Epithelial cell of proximal tubule (primary cell): ENCODE data around the gene RPUSD4. TPM values are rescaled to one million over a fixed set of nuclear protein-coding genes. Genes with fewer than 3 reads are reported as not detected.

ENCODE experiments used
- DNase-seq: peaks from one replicate; pipeline ENCODE4 v3.0.0-alpha.2; 2011; ENCODE audit warnings: low read depth
- H3K4me3 ChIP-seq: 2 replicates; pipeline ENCODE4 v1.5.1; 2011; ENCODE audit warnings: low read depth, mild to moderate bottlenecking, low read length
- total RNA-seq: library from RNA; depleted of rRNA; stranded (reverse); fragments of >200 nt; gene quantifications from 2 replicates; pipeline ENCODE4 v1.2.3, GENCODE V29; 2015
- TF ChIP-seq, protein P1 (sequence below): conservative IDR thresholded peaks from 2 replicates; pipeline ENCODE4 v1.5.1; 2012; ENCODE audit warnings: low read depth, mild to moderate bottlenecking, low read length

RPUSD4 gene
- total RNA-seq, 1 donor from 2014 or later, result 18.2 TPM

DNA sequence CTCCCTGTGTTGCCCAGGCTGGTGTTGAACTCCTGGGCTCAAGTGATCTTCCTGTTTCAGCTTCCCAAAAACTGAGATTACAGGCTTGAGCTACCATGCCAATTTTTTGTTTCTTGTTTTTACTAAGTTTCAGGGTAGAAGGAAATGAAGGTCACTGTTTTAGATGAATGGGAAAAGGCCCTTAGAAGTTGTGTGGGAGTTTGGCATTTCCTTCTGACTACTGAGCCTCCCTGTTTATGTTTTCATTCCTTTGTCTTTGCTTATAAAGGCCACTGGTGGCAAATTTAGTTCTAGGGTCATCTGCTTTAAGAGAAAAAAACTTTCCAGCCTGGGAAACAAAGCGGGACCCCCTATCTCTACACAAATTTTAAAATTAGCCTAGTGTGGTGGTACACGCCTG is 35.2 kb upstream of the RPUSD4 start:
- TF ChIP-seq, protein P1, sequence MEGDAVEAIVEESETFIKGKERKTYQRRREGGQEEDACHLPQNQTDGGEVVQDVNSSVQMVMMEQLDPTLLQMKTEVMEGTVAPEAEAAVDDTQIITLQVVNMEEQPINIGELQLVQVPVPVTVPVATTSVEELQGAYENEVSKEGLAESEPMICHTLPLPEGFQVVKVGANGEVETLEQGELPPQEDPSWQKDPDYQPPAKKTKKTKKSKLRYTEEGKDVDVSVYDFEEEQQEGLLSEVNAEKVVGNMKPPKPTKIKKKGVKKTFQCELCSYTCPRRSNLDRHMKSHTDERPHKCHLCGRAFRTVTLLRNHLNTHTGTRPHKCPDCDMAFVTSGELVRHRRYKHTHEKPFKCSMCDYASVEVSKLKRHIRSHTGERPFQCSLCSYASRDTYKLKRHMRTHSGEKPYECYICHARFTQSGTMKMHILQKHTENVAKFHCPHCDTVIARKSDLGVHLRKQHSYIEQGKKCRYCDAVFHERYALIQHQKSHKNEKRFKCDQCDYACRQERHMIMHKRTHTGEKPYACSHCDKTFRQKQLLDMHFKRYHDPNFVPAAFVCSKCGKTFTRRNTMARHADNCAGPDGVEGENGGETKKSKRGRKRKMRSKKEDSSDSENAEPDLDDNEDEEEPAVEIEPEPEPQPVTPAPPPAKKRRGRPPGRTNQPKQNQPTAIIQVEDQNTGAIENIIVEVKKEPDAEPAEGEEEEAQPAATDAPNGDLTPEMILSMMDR, result no peak
- no peak for DNase-seq
- H3K4me3 ChIP-seq, result no peak overlapping the region

DNA sequence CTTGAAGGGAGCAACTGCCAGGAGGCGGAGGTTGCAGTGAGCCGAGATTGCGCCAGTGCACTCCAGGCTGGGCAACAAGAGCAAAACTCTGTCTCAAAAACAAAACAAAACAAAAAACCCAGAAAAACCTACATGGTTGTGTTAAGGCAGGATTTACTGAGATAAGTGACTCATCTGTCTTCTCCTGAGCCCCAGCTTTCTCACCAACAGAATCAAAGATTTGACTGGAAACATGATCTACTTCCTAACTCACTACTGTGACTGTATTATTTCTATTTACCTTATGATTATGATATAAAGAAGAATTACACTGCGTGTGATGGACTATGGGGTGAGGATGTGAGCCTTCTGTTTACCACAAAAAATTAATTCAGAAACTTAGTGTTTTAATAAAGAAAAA is 21.9 kb upstream of the RPUSD4 start:
- DNase-seq, result no peak
- H3K4me3 ChIP-seq, result no peak overlapping the region
- TF ChIP-seq, protein P1, result no peak

DNA sequence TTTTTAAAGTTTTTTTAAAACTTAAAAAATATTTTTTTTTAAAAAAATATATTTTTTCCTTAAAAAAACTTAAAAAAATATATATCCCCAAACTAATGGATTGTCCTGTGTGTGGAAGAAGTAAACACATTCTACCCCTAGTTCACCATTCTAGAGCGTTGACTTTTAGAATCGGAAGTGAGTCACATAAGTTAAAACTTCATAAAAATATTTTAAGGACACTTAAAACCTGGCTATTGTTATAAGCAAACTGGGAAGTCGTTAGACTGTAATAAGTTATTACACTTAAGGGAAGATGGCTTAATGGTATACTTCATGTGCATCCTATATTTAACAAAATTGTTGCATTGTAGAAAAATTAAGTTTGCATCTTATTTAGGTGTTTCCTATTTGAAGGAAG is 21.2 kb upstream of the RPUSD4 start:
- no peak for DNase-seq
- H3K4me3 ChIP-seq, result no peak overlapping the region
- TF ChIP-seq, protein P1, result no peak

DNA sequence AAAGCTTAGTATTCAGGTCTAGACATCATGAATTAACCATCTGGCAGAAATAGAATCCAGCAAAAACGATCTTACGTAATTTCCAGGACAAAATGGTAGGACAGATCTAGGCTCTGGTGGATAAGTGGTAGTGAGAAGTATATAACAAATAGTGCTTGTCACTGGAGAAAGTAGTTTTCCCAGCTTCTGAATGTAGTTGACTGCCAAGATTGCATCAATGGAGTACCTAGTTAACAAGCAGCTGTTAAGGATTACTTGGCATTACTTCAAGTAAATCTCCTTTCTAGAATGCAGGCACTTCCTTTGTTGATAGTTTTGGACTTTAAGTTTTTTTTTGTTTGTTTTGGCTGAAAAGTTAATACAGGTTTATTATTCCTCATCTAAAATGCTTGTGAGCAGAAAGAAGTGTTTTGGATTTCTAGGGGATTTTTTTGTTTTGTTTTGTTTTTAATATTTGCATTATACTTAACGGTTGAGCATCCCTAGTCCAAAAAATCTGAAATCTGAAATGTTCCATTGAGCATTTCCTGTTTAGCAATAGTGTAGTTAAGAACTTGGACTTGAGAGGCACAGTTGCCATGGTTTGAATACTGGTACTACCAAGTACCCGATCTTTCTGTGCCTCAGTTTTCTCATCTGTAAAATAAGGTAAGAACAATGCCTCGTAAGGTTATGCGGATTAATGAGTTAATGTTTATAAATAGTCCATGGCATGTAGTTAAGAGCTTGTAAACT is 20.4 kb upstream of the RPUSD4 start:
- no peak overlapping the region for H3K4me3 ChIP-seq
- no peak for DNase-seq

DNA sequence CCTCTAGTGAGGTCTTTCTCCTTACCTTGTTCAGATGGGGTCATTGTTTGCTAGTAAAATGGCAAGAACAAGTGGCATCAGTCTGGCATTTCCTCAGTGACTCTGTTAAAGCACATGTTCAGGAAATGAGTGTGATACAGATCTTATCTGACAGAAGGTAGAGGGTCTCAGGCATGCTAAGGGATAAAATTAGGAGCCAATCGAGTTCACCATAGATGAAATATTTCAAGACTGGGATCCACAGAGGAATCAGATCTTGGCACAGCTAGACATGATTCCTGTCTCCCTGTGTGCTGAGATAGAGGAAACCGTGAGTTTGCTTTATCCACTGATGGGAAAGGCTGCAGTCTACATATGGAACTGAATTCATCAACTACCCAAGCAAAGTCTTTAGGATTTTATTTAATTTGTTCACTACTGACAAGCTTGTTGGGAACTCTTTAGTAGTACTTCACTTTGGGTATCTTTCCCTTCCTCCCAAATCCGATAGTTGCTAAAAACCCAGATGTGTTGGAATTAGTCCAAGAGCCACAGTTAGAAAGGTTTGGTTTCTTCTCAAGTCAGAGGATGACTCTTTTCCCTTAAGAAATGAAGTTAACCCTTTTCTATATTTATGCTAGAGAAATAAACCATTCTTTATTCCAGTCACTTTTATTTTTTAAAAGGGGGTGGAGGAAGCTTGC is 18.5 kb upstream of the RPUSD4 start:
- no peak for DNase-seq
- TF ChIP-seq, protein P1, result no peak

More for the DNA sequence above, 20.4 kb upstream of the RPUSD4 start:
- TF ChIP-seq, protein P1, result no peak

DNA sequence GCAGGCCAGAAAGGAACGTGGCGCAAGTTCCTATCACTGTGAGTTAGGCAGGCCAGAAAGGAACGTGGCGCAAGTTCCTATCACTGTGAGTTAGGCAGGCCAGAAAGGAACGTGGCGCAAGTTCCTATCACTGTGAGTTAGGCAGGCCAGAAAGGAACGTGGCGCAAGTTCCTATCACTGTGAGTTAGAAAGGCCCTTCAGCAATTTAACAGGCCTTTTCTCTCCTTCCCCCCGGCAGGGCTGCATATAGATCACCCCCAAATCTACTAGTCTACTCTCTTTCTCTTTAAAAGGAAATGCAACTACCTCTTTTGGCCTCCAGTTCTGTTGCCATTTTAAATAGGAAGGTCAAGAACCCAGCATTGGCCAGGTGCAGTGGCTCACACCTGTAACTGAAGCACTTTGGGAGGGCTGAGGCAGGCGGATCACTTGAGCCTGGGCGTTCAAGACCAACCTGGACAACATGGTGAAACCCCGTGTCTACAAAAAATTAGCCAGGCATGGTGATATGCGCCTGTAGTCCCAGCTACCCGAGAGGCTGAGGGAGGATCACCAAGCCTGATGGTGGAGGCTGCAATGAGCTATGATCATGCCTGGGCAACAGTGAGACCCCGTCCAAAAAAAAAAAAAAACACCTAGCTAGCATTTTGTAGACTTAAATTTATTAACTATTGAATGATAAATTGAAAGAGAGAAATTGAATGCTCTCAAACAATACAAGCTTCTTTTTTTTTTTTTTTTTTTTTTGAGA is 15.1 kb upstream of the RPUSD4 start:
- no peak overlapping the region for H3K4me3 ChIP-seq
- no peak for DNase-seq
- TF ChIP-seq, protein P1, result no peak

More for the DNA sequence above, 18.5 kb upstream of the RPUSD4 start:
- H3K4me3 ChIP-seq, result no peak overlapping the region
